ENCODE data around the gene APP. TPM values are rescaled to one million over a fixed set of nuclear protein-coding genes. Genes with fewer than 3 reads are reported as not detected.

Gene APP
- total and polyA plus RNA-seq, 2 experiments from 2014 or later, result 55.7 to 316 TPM

DNA sequence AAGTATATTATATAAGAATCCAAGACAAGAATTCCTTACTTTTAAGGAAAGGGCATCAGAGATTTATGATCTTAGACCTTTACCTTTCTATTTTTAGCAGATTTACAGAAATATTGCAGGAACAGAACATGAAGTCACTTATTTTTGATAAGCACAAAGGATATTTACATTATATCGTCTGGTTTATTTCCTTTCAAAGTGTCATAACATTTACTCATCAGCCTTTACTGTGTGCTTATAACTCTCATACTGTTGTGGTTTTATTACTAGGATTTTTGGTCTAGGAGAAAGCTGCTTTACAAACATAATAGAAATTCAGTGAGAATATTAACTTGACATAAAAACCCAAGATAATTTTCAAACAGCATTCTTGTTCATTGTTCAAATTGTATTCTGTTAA lies 47.6 kb downstream of the APP start:
- Histone ChIP-seq H3K4me3 (no peak overlapping the region), H3K9me2 (replicated peaks; ENCODE audit: insufficient read depth) (no peaks in the 10 kb centered on the region), H3K4me1 (ENCODE audit: insufficient read depth) (peaks cover 44% of the 10 kb centered on the region), H3K36me3 (replicated peaks; ENCODE audit: insufficient read depth, low read depth) (no peaks in the 10 kb centered on the region), H4K20me1 (ENCODE audit: insufficient read depth, poor library complexity, severe bottlenecking) (peaks cover 2% of the 10 kb centered on the region), H2AFZ (no peak overlapping the region), H3K27ac (peak overlapping the region; percentile 11), H3K79me2 (peaks cover 94% of the 10 kb centered on the region), H3K4me2 (peak overlapping the region; percentile 14), H3K9me3 (ENCODE audit: low read depth) (no peaks in the 10 kb centered on the region), H3K27me3 (no peaks in the 10 kb centered on the region)
- TF ChIP-seq, protein P1, sequence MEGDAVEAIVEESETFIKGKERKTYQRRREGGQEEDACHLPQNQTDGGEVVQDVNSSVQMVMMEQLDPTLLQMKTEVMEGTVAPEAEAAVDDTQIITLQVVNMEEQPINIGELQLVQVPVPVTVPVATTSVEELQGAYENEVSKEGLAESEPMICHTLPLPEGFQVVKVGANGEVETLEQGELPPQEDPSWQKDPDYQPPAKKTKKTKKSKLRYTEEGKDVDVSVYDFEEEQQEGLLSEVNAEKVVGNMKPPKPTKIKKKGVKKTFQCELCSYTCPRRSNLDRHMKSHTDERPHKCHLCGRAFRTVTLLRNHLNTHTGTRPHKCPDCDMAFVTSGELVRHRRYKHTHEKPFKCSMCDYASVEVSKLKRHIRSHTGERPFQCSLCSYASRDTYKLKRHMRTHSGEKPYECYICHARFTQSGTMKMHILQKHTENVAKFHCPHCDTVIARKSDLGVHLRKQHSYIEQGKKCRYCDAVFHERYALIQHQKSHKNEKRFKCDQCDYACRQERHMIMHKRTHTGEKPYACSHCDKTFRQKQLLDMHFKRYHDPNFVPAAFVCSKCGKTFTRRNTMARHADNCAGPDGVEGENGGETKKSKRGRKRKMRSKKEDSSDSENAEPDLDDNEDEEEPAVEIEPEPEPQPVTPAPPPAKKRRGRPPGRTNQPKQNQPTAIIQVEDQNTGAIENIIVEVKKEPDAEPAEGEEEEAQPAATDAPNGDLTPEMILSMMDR (IDR thresholded peaks at IDR 0.05; ENCODE audit: poor library complexity), result no peak
- TF ChIP-seq EZH2 (IDR thresholded peaks at IDR 0.05; ENCODE audit: borderline replicate concordance) (no peak), EZH2phosphoT487 (IDR thresholded peaks at IDR 0.05; ENCODE audit: low read depth, severe bottlenecking, unreplicated experiment) (no peak)
- no peak for DNase-seq (ENCODE audit: low spot score)
- 18% methylated on average over 1 of the region's 1 CpG for WGBS (ENCODE audit: low lambda C conversion rate, missing lambda C conversion rate)

- Histone ChIP-seq H3K79me2 (peaks cover 88% of the 10 kb centered on the region), H3K27me3 (no peaks in the 10 kb centered on the region)
Observed at GRCh38 chr21:26120828-26121227, 49.7 kb downstream of the APP start.

GRCh38 chr21:26119906-26120305 lies 50.7 kb downstream of the APP start:
- Histone ChIP-seq H3K9me2 (replicated peaks; ENCODE audit: insufficient read depth) (no peaks in the 10 kb centered on the region), H3K4me3 (no peak overlapping the region), H3K9me3 (ENCODE audit: low read depth) (no peaks in the 10 kb centered on the region), H2AFZ (no peak overlapping the region), H3K4me1 (ENCODE audit: insufficient read depth) (peaks cover 36% of the 10 kb centered on the region), H3K27me3 (no peaks in the 10 kb centered on the region), H3K27ac (no peak overlapping the region), H3K36me3 (replicated peaks; ENCODE audit: insufficient read depth, low read depth) (no peaks in the 10 kb centered on the region), H3K79me2 (peaks cover 85% of the 10 kb centered on the region), H3K4me2 (no peak overlapping the region), H4K20me1 (ENCODE audit: insufficient read depth, poor library complexity, severe bottlenecking) (peaks cover 10% of the 10 kb centered on the region)
- TF ChIP-seq EZH2 (IDR thresholded peaks at IDR 0.05; ENCODE audit: borderline replicate concordance), result no peak
- no peak for TF ChIP-seq EZH2phosphoT487 (IDR thresholded peaks at IDR 0.05; ENCODE audit: low read depth, severe bottlenecking, unreplicated experiment)
- TF ChIP-seq, protein P1 (IDR thresholded peaks at IDR 0.05; ENCODE audit: poor library complexity), result no peak
- 93% methylated on average over 1 of the region's 1 CpG for WGBS (ENCODE audit: low lambda C conversion rate, missing lambda C conversion rate)
- DNase-seq (ENCODE audit: low spot score), result no peak

More at GRCh38 chr21:26120828-26121227, 49.7 kb downstream of the APP start:
- Histone ChIP-seq H3K27ac (no peak overlapping the region), H2AFZ (no peak overlapping the region), H4K20me1 (ENCODE audit: insufficient read depth, poor library complexity, severe bottlenecking) (peaks cover 10% of the 10 kb centered on the region), H3K36me3 (replicated peaks; ENCODE audit: insufficient read depth, low read depth) (no peaks in the 10 kb centered on the region), H3K4me1 (ENCODE audit: insufficient read depth) (peaks cover 44% of the 10 kb centered on the region), H3K4me3 (no peak overlapping the region), H3K9me3 (ENCODE audit: low read depth) (no peaks in the 10 kb centered on the region), H3K9me2 (replicated peaks; ENCODE audit: insufficient read depth) (no peaks in the 10 kb centered on the region), H3K4me2 (no peak overlapping the region)
- TF ChIP-seq EZH2 (IDR thresholded peaks at IDR 0.05; ENCODE audit: borderline replicate concordance) (no peak), EZH2phosphoT487 (IDR thresholded peaks at IDR 0.05; ENCODE audit: low read depth, severe bottlenecking, unreplicated experiment) (no peak)
- TF ChIP-seq, protein P1 (IDR thresholded peaks at IDR 0.05; ENCODE audit: poor library complexity), result no peak
- DNase-seq (ENCODE audit: low spot score), result no peak
- 94% methylated on average over 4 of the region's 4 CpGs for WGBS (ENCODE audit: low lambda C conversion rate, missing lambda C conversion rate)
